KMS-11 (cell line): Measurements from ENCODE around the gene CPA2.

Experiments
- H2AFZ ChIP-seq: fragments of 200-600 bp; sonication (generic); 2 replicates; pipeline ENCODE4 v1.6.1; 2016; ENCODE audit warnings: antibody characterized with exemption, mixed run types, low read depth
- H3K27ac ChIP-seq: fragments of 200-600 bp; sonication (generic); 2 replicates; pipeline ENCODE4 v1.6.1; 2016; ENCODE audit warnings: mild to moderate bottlenecking, mixed run types
- H3K27me3 ChIP-seq: fragments of 200-600 bp; sonication (generic); 2 replicates; pipeline ENCODE4 v1.6.1; 2017; ENCODE audit warnings: mild to moderate bottlenecking, low read depth, mixed run types, moderate library complexity; ENCODE audit not compliant: insufficient read depth
- H3K36me3 ChIP-seq: fragments of 200-600 bp; sonication (generic); 2 replicates; pipeline ENCODE4 v1.6.1; 2017; ENCODE audit warnings: mild to moderate bottlenecking, mixed run types; ENCODE audit not compliant: insufficient read depth
- H3K4me1 ChIP-seq: fragments of 200-600 bp; sonication (generic); 2 replicates; pipeline ENCODE4 v1.6.1; 2016; ENCODE audit warnings: mild to moderate bottlenecking, low read depth, mixed run types; ENCODE audit not compliant: poor library complexity, severe bottlenecking
- H3K4me2 ChIP-seq: fragments of 200-600 bp; sonication (generic); 2 replicates; pipeline ENCODE4 v1.7.0; 2016; ENCODE audit warnings: mild to moderate bottlenecking, mixed run types
- H3K4me3 ChIP-seq: fragments of 200-600 bp; sonication (generic); IDR thresholded peaks from 2 replicates; pipeline ENCODE4 v1.6.1; 2017; ENCODE audit warnings: low read depth, low read length, mixed read lengths; ENCODE audit not compliant: insufficient read depth
- H3K79me2 ChIP-seq: fragments of 200-600 bp; sonication (generic); 2 replicates; pipeline ENCODE4 v1.6.1; 2016; ENCODE audit warnings: low read depth, mixed run types; ENCODE audit not compliant: insufficient read depth
- H3K9ac ChIP-seq: fragments of 200-600 bp; sonication (generic); 2 replicates; pipeline ENCODE4 v1.6.1; 2016; ENCODE audit warnings: mild to moderate bottlenecking, mixed run types
- H4K20me1 ChIP-seq: fragments of 200-600 bp; sonication (generic); 2 replicates; pipeline ENCODE4 v1.6.1; 2016; ENCODE audit warnings: mild to moderate bottlenecking, mixed run types; ENCODE audit not compliant: insufficient read depth
- CTCF ChIP-seq: fragments of 200-600 bp; sonication (generic); conservative IDR thresholded peaks from 2 replicates; pipeline ENCODE4 v1.6.1; 2017; ENCODE audit warnings: low read depth, mild to moderate bottlenecking, antibody characterized with exemption, low read length, moderate library complexity, mixed read lengths

CPA2 gene

GRCh38 chr7:130301501-130302020 is 34.9 kb downstream of the CPA2 start:
- no peak for TF ChIP-seq CTCF
- no peaks in the 10 kb centered on the region for H3K36me3 ChIP-seq
- no peak overlapping the region for H3K9ac ChIP-seq
- H3K4me1 ChIP-seq = no peaks in the 10 kb centered on the region
- H3K27ac ChIP-seq = no peak overlapping the region
- no peak overlapping the region for H3K4me2 ChIP-seq
- H4K20me1 ChIP-seq = no peaks in the 10 kb centered on the region
- H3K27me3 ChIP-seq = no peaks in the 10 kb centered on the region
- H3K79me2 ChIP-seq = no peaks in the 10 kb centered on the region
- H3K4me3 ChIP-seq = no peak overlapping the region
- no peak overlapping the region for H2AFZ ChIP-seq

- H2AFZ ChIP-seq = no peak overlapping the region
- no peak for TF ChIP-seq CTCF
- H3K27me3 ChIP-seq = no peaks in the 10 kb centered on the region
- H3K27ac ChIP-seq = no peak overlapping the region
- no peak overlapping the region for H3K4me3 ChIP-seq
- no peaks in the 10 kb centered on the region for H3K36me3 ChIP-seq
- H4K20me1 ChIP-seq = no peaks in the 10 kb centered on the region
- H3K79me2 ChIP-seq = no peaks in the 10 kb centered on the region
- no peaks in the 10 kb centered on the region for H3K4me1 ChIP-seq
- H3K4me2 ChIP-seq = no peak overlapping the region
- no peak overlapping the region for H3K9ac ChIP-seq
Measured at GRCh38 chr7:130302649-130303048, 36.0 kb downstream of the CPA2 start.

DNA sequence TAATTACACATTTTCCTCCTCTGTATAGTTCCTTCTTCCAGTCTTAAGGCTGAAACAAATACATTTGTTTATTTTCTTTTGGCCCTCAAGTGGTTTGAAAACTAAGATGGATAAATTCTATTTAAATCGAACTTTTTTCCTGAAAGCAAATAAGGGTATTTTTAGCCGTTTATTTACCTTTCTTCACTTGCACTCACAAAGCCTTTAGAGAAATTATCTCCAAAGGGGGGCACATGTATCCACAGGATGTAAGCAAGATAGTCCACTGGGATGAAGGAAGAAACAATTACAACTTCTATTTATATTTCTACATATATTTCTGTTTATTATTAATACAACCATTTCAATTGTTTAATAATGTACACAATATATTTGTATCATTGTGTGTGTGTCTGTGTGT is 36.5 kb downstream of the CPA2 start:
- no peaks in the 10 kb centered on the region for H3K36me3 ChIP-seq
- H3K27me3 ChIP-seq = no peaks in the 10 kb centered on the region
- H3K9ac ChIP-seq = no peak overlapping the region
- H2AFZ ChIP-seq = no peak overlapping the region
- no peak overlapping the region for H3K27ac ChIP-seq
- no peaks in the 10 kb centered on the region for H4K20me1 ChIP-seq
- H3K4me1 ChIP-seq = no peaks in the 10 kb centered on the region
- TF ChIP-seq CTCF = no peak
- no peak overlapping the region for H3K4me3 ChIP-seq
- no peaks in the 10 kb centered on the region for H3K79me2 ChIP-seq
- H3K4me2 ChIP-seq = no peak overlapping the region

DNA sequence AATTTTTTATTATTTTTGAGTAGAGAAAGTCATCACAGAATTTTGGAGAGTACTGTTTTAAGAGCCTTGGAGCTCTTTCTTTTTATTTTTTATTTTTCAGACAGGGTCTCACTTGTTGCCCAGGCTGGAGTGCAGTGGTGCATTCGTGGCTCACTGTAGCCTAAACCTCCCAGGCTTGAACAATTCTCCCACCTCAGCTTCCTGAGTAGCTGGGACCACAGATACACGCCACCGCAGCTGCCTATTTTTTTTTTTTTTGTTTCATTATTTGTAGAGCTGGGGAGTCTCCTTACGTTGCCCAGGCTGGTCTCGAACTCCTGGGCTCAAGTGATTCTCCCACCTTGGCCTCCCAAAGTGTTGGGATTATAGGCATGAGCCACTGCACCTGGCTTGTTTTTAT is 36.9 kb downstream of the CPA2 start:
- H3K4me1 ChIP-seq = no peaks in the 10 kb centered on the region
- no peaks in the 10 kb centered on the region for H3K36me3 ChIP-seq
- TF ChIP-seq CTCF = no peak
- H2AFZ ChIP-seq = no peak overlapping the region
- no peak overlapping the region for H3K9ac ChIP-seq
- no peak overlapping the region for H3K4me2 ChIP-seq
- no peak overlapping the region for H3K27ac ChIP-seq
- H3K4me3 ChIP-seq = no peak overlapping the region
- no peaks in the 10 kb centered on the region for H3K79me2 ChIP-seq
- H3K27me3 ChIP-seq = no peaks in the 10 kb centered on the region
- no peaks in the 10 kb centered on the region for H4K20me1 ChIP-seq
